HCT116 (cell line): ENCODE results near the gene GPR108.

ENCODE experiments used
- ELF1 ChIP-seq: IDR thresholded peaks from 2 replicates; pipeline ENCODE4 v1.6.1; 2012; ENCODE audit warnings: low read depth, borderline replicate concordance
- EZH2 ChIP-seq: fragments of 200-600 bp; sonication (generic); IDR thresholded peaks from 2 replicates; pipeline ENCODE4 v1.6.1; 2017; ENCODE audit warnings: antibody characterized with exemption, mixed run types
- JUND ChIP-seq: IDR thresholded peaks from 2 replicates; pipeline ENCODE4 v1.6.1; 2012
- POLR2A ChIP-seq: IDR thresholded peaks from 2 replicates; pipeline ENCODE4 v1.7.0; 2011; ENCODE audit warnings: borderline replicate concordance; ENCODE audit not compliant: insufficient read depth, insufficient read length; ENCODE audit errors: extremely low read depth
- POLR2AphosphoS5 ChIP-seq: IDR thresholded peaks from 2 replicates; pipeline ENCODE4 v1.6.1; 2011; ENCODE audit warnings: mild to moderate bottlenecking, low read depth, low read length, moderate library complexity
- RAD21 ChIP-seq: IDR thresholded peaks from 2 replicates; pipeline ENCODE4 v1.6.1; 2012; ENCODE audit warnings: low read depth, mild to moderate bottlenecking
- SP1 ChIP-seq: IDR thresholded peaks from 2 replicates; pipeline ENCODE4 v1.6.1; 2012; ENCODE audit warnings: low read depth
- TCF7L2 ChIP-seq: IDR thresholded peaks from 2 replicates; pipeline ENCODE4 v1.7.0; 2011; ENCODE audit warnings: borderline replicate concordance, inconsistent platforms; ENCODE audit not compliant: insufficient read depth, insufficient read length; ENCODE audit errors: extremely low read depth
- TF ChIP-seq, protein P1 (sequence below), 3 experiments: fragments of 200-600 bp in 1 of 3; sonication (generic) in 1 of 3; IDR thresholded peaks in 2 of 3; conservative IDR thresholded peaks in 1 of 3; 2 replicates each; pipeline ENCODE4 v1.5.1; 2012 to 2017; ENCODE audit warnings: low read depth in 2 of 3, low read length in 2 of 3, antibody characterized with exemption in 1 of 3, borderline replicate concordance in 1 of 3, control low read depth in 1 of 3, mild to moderate bottlenecking in 1 of 3, mixed read lengths in 1 of 3, mixed run types in 1 of 3, moderate library complexity in 1 of 3; ENCODE audit not compliant: insufficient read depth in 1 of 3
- TF ChIP-seq, protein P2 (sequence below): IDR thresholded peaks from 2 replicates; pipeline ENCODE4 v1.6.1; 2012
- TF ChIP-seq, protein P3 (sequence below): IDR thresholded peaks from 2 replicates; pipeline ENCODE4 v1.6.1; 2012; ENCODE audit warnings: low read depth
- TF ChIP-seq, protein P4 (sequence below): IDR thresholded peaks from 2 replicates; pipeline ENCODE4 v1.6.1; 2011; ENCODE audit warnings: mild to moderate bottlenecking, low read length, moderate library complexity; ENCODE audit not compliant: insufficient replicate concordance; ENCODE audit errors: extremely low read depth

DNA sequence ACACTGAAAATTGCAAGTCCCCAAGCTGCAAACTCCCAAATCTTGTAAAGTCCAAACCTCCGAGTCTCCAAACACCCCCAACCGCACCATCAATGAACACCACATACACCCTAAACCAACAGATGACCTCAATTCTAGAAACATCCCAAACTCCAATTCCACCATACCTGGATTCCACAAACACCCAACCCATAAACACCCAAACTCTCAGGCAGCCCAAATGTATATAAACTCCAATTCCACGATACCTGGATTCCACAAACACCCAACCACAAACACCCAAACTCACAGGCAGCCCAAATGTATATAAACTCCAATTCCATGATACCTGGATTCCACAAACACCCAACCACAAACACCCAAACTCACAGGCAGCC is 17.4 kb downstream of the GPR108 start:
- TF ChIP-seq, protein P1, sequence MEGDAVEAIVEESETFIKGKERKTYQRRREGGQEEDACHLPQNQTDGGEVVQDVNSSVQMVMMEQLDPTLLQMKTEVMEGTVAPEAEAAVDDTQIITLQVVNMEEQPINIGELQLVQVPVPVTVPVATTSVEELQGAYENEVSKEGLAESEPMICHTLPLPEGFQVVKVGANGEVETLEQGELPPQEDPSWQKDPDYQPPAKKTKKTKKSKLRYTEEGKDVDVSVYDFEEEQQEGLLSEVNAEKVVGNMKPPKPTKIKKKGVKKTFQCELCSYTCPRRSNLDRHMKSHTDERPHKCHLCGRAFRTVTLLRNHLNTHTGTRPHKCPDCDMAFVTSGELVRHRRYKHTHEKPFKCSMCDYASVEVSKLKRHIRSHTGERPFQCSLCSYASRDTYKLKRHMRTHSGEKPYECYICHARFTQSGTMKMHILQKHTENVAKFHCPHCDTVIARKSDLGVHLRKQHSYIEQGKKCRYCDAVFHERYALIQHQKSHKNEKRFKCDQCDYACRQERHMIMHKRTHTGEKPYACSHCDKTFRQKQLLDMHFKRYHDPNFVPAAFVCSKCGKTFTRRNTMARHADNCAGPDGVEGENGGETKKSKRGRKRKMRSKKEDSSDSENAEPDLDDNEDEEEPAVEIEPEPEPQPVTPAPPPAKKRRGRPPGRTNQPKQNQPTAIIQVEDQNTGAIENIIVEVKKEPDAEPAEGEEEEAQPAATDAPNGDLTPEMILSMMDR (IDR thresholded peaks at IDR 0.05 in 2 of 3, conservative IDR thresholded peaks at IDR 0.05 in 1 of 3; ENCODE audit: borderline replicate concordance in 1 of 3, insufficient read depth in 1 of 3, low read depth in 2 of 3, low read length in 2 of 3): no peak
- TF ChIP-seq EZH2: no peak
- no peak for TF ChIP-seq POLR2AphosphoS5
- TF ChIP-seq, protein P2, sequence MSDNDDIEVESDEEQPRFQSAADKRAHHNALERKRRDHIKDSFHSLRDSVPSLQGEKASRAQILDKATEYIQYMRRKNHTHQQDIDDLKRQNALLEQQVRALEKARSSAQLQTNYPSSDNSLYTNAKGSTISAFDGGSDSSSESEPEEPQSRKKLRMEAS: no peak
- no peak for TF ChIP-seq RAD21
- TF ChIP-seq POLR2A: no peak
- no peak for TF ChIP-seq SP1
- no peak for TF ChIP-seq ELF1
- TF ChIP-seq, protein P3, sequence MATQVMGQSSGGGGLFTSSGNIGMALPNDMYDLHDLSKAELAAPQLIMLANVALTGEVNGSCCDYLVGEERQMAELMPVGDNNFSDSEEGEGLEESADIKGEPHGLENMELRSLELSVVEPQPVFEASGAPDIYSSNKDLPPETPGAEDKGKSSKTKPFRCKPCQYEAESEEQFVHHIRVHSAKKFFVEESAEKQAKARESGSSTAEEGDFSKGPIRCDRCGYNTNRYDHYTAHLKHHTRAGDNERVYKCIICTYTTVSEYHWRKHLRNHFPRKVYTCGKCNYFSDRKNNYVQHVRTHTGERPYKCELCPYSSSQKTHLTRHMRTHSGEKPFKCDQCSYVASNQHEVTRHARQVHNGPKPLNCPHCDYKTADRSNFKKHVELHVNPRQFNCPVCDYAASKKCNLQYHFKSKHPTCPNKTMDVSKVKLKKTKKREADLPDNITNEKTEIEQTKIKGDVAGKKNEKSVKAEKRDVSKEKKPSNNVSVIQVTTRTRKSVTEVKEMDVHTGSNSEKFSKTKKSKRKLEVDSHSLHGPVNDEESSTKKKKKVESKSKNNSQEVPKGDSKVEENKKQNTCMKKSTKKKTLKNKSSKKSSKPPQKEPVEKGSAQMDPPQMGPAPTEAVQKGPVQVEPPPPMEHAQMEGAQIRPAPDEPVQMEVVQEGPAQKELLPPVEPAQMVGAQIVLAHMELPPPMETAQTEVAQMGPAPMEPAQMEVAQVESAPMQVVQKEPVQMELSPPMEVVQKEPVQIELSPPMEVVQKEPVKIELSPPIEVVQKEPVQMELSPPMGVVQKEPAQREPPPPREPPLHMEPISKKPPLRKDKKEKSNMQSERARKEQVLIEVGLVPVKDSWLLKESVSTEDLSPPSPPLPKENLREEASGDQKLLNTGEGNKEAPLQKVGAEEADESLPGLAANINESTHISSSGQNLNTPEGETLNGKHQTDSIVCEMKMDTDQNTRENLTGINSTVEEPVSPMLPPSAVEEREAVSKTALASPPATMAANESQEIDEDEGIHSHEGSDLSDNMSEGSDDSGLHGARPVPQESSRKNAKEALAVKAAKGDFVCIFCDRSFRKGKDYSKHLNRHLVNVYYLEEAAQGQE: no peak
- TF ChIP-seq, protein P4, sequence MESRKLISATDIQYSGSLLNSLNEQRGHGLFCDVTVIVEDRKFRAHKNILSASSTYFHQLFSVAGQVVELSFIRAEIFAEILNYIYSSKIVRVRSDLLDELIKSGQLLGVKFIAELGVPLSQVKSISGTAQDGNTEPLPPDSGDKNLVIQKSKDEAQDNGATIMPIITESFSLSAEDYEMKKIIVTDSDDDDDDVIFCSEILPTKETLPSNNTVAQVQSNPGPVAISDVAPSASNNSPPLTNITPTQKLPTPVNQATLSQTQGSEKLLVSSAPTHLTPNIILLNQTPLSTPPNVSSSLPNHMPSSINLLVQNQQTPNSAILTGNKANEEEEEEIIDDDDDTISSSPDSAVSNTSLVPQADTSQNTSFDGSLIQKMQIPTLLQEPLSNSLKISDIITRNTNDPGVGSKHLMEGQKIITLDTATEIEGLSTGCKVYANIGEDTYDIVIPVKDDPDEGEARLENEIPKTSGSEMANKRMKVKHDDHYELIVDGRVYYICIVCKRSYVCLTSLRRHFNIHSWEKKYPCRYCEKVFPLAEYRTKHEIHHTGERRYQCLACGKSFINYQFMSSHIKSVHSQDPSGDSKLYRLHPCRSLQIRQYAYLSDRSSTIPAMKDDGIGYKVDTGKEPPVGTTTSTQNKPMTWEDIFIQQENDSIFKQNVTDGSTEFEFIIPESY: no peak
- TF ChIP-seq JUND: no peak
- no peak for TF ChIP-seq TCF7L2
